ENCODE measurements around the gene HSCB. TPM values are rescaled to one million over a fixed set of nuclear protein-coding genes. Genes with fewer than 3 reads are reported as not detected.

HSCB gene
- total RNA-seq, 1 experiment from 2014 or later, result 14.1 TPM

DNA sequence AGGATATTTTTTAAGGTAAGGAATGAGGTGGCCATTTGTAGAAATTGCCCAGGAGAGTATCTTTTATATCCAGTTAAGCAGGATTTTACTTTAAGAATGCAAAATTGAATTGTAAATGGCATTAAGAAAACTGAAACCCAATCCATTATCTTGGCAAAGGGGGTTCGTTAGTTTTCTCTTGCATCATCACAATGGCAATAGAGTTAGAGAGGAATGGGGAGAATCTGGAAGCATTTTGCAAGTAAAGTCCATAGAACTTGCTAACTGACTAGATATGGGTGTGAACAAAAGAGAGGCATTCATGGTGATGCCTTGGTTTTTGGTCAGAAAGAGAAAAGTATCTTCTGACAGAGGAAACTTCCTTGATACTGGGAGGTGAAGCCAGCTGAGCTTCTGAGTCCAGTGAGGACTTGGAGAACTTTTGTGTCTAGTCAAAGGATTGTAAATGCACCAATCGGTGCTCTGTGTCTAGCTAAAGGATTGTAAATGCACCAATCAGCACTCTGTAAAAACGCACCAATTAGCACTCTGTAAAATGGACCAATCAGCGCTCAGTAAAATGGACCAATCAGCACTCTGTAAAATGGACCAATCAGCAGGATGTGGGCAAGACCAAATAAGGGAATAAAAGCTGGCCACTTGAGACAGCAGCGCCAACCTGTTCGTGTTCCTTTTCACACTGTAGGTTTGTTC lies 27.0 kb downstream of the HSCB start:
- no peak for ATAC-seq
- intact Hi-C loops (cut with micrococcal nuclease), result no loop called here
- H3K27me3 ChIP-seq (ENCODE audit: low read length), result no peaks in the 10 kb centered on the region
- H3K79me2 ChIP-seq (ENCODE audit: low read length), result peaks cover 9% of the 10 kb centered on the region
- no peak overlapping the region for H3K9ac ChIP-seq (ENCODE audit: low read length)
- H2AFZ ChIP-seq (ENCODE audit: low read length), result no peak overlapping the region
- no peak overlapping the region for H3K4me3 ChIP-seq (ENCODE audit: low read length)
- no peak overlapping the region for H3K27ac ChIP-seq (ENCODE audit: low read length)
- no peaks in the 10 kb centered on the region for H3F3A ChIP-seq (ENCODE audit: low read length, unreplicated experiment)
- POLR2A ChIA-PET (ENCODE audit: unreplicated experiment), result no interaction called here
- H3K36me3 ChIP-seq (ENCODE audit: low read depth, low read length), result no peaks in the 10 kb centered on the region
- no peak overlapping the region for H3K4me2 ChIP-seq (ENCODE audit: low read length)
- TF ChIP-seq EZH2 (IDR thresholded peaks at IDR 0.05; ENCODE audit: low read length, unreplicated experiment) (no peak), EZH2phosphoT487 (IDR thresholded peaks at IDR 0.05; ENCODE audit: borderline replicate concordance, low read length) (no peak)
- TF ChIP-seq, protein P1, sequence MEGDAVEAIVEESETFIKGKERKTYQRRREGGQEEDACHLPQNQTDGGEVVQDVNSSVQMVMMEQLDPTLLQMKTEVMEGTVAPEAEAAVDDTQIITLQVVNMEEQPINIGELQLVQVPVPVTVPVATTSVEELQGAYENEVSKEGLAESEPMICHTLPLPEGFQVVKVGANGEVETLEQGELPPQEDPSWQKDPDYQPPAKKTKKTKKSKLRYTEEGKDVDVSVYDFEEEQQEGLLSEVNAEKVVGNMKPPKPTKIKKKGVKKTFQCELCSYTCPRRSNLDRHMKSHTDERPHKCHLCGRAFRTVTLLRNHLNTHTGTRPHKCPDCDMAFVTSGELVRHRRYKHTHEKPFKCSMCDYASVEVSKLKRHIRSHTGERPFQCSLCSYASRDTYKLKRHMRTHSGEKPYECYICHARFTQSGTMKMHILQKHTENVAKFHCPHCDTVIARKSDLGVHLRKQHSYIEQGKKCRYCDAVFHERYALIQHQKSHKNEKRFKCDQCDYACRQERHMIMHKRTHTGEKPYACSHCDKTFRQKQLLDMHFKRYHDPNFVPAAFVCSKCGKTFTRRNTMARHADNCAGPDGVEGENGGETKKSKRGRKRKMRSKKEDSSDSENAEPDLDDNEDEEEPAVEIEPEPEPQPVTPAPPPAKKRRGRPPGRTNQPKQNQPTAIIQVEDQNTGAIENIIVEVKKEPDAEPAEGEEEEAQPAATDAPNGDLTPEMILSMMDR (conservative IDR thresholded peaks at IDR 0.05; ENCODE audit: low read depth, low read length), result no peak
- H4K20me1 ChIP-seq (ENCODE audit: low read length), result no peaks in the 10 kb centered on the region
- CTCF ChIA-PET, result no interaction called here
- H3K9me2 ChIP-seq (replicated peaks; ENCODE audit: low read length), result no peaks in the 10 kb centered on the region
- peaks cover 4% of the 10 kb centered on the region; the same call in 1 of the 2 replicates for H3K4me1 ChIP-seq (ENCODE audit: insufficient read depth, low read length)
- no peak for DNase-seq
- BruUV-seq (replicated peaks), result no TSS peak
- H3K9me3 ChIP-seq (ENCODE audit: low read length), result no peaks in the 10 kb centered on the region

DNA sequence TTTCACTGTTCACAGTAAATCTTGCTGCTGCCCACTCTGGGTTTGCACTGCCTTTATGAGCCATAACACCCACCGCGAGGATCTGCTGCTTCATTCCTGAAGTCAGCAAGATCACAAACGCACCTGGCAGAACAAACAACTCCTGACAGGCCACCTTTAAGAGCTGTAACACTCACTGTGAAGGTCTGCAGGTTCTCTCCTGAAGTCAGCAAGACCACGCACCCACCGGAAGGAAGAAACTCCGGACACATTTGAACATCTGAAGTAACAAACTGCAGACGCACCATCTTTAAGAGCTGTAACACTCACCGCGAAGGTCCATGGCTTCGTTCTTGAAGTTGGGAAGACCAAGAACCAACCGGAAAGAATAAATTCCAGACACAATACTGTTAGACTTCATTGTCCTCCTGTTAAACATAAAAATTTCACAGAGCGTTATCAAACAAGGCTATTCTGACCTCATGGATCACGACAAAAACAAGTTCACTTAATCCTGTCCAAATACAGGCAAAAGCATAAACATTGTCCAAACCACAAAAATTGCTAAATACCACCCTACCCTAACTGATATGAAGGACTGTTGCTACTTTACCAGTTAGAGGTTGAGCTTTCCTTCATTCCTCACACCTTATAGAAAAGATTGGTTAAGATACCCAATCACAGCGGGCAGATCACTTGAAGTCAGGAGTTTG lies 27.7 kb downstream of the HSCB start:
- intact Hi-C loops (cut with micrococcal nuclease), result no loop called here
- Histone ChIP-seq H3K36me3 (ENCODE audit: low read depth, low read length) (no peaks in the 10 kb centered on the region), H3K9me2 (replicated peaks; ENCODE audit: low read length) (no peaks in the 10 kb centered on the region), H3K9me3 (ENCODE audit: low read length) (no peaks in the 10 kb centered on the region), H4K20me1 (ENCODE audit: low read length) (no peaks in the 10 kb centered on the region), H3K4me2 (ENCODE audit: low read length) (no peak overlapping the region), H3F3A (ENCODE audit: low read length, unreplicated experiment) (no peaks in the 10 kb centered on the region), H3K4me3 (ENCODE audit: low read length) (no peak overlapping the region), H3K4me1 (ENCODE audit: insufficient read depth, low read length) (peaks cover 4% of the 10 kb centered on the region; the same call in 1 of the 2 replicates), H3K27me3 (ENCODE audit: low read length) (no peaks in the 10 kb centered on the region), H3K9ac (ENCODE audit: low read length) (no peak overlapping the region), H2AFZ (ENCODE audit: low read length) (no peak overlapping the region), H3K27ac (ENCODE audit: low read length) (no peak overlapping the region), H3K79me2 (ENCODE audit: low read length) (peaks cover 16% of the 10 kb centered on the region)
- ChIA-PET POLR2A (ENCODE audit: unreplicated experiment) (no interaction called here), CTCF (no interaction called here)
- no peak for DNase-seq
- TF ChIP-seq EZH2phosphoT487 (IDR thresholded peaks at IDR 0.05; ENCODE audit: borderline replicate concordance, low read length) (no peak), EZH2 (IDR thresholded peaks at IDR 0.05; ENCODE audit: low read length, unreplicated experiment) (no peak)
- TF ChIP-seq, protein P1 (conservative IDR thresholded peaks at IDR 0.05; ENCODE audit: low read depth, low read length), result no peak
- no TSS peak for BruUV-seq (replicated peaks)
- no peak for ATAC-seq
